DLD1 (cell line): Measurements from ENCODE around the gene ARHGAP15.

Experiments
- in situ Hi-C: cut with HindIII; loops from 2 replicates; pipeline ENCODE4 v1.10.0; 2017; ENCODE audit warnings: low sequenced_read_pairs

The ARHGAP15 gene

GRCh38 chr2:143384111-143384510 lies 254.9 kb downstream of the ARHGAP15 start:
- in situ Hi-C loops = no loop called here

- in situ Hi-C loops = no loop called here
Observed at GRCh38 chr2:143390171-143390570, 261.0 kb downstream of the ARHGAP15 start.

GRCh38 chr2:143392358-143392757 lies 263.1 kb downstream of the ARHGAP15 start:
- in situ Hi-C loops = no loop called here

- in situ Hi-C loops = no loop called here
Observed at GRCh38 chr2:143394062-143394461, 264.8 kb downstream of the ARHGAP15 start.

GRCh38 chr2:143397884-143398614 lies 268.8 kb downstream of the ARHGAP15 start:
- in situ Hi-C loops = no loop called here

- in situ Hi-C loops = no loop called here
Observed at GRCh38 chr2:143398781-143399180, 269.6 kb downstream of the ARHGAP15 start.

- in situ Hi-C loops = no loop called here
Observed at GRCh38 chr2:143399631-143400069, 270.4 kb downstream of the ARHGAP15 start.

GRCh38 chr2:143401861-143402260 lies 272.6 kb downstream of the ARHGAP15 start:
- in situ Hi-C loops = no loop called here

GRCh38 chr2:143402451-143402850 lies 273.2 kb downstream of the ARHGAP15 start:
- in situ Hi-C loops = no loop called here

- in situ Hi-C loops = no loop called here
Observed at GRCh38 chr2:143410082-143410897, 281.1 kb downstream of the ARHGAP15 start.

GRCh38 chr2:143415571-143415970 lies 286.4 kb downstream of the ARHGAP15 start:
- in situ Hi-C loops = no loop called here

- in situ Hi-C loops = no loop called here
Observed at GRCh38 chr2:143417428-143417827, 288.2 kb downstream of the ARHGAP15 start.

GRCh38 chr2:143420313-143420712 lies 291.1 kb downstream of the ARHGAP15 start:
- in situ Hi-C loops = no loop called here

GRCh38 chr2:143422681-143423080 lies 293.5 kb downstream of the ARHGAP15 start:
- in situ Hi-C loops = no loop called here

GRCh38 chr2:143425896-143426295 lies 296.7 kb downstream of the ARHGAP15 start:
- in situ Hi-C loops = no loop called here

- in situ Hi-C loops = no loop called here
Observed at GRCh38 chr2:143426296-143426695, 297.1 kb downstream of the ARHGAP15 start.

- in situ Hi-C loops = no loop called here
Observed at GRCh38 chr2:143428700-143429099, 299.5 kb downstream of the ARHGAP15 start.

- in situ Hi-C loops = no loop called here
Observed at GRCh38 chr2:143429932-143430679, 300.9 kb downstream of the ARHGAP15 start.

- in situ Hi-C loops = no loop called here
Observed at GRCh38 chr2:143431316-143431715, 302.1 kb downstream of the ARHGAP15 start.

GRCh38 chr2:143433251-143433650 lies 304.0 kb downstream of the ARHGAP15 start:
- in situ Hi-C loops = no loop called here

GRCh38 chr2:143433840-143434239 lies 304.6 kb downstream of the ARHGAP15 start:
- in situ Hi-C loops = no loop called here
